H1 (cell line): ENCODE data around the gene UMODL1. TPM values are rescaled to one million over a fixed set of nuclear protein-coding genes. Genes with fewer than 3 reads are reported as not detected.
A peak's percentile ranks its signal among the peaks of the same experiment; 100 is the strongest.

Experiments used
- CTCF ChIA-PET: fragments of 300-600 bp; sonication (Branson Sonifier 250); formaldehyde crosslinking; loops from one replicate; lab custom pipeline; 2021; ENCODE audit not compliant: partially characterized antibody; lab: Charles Lee
- POLR2A ChIA-PET: fragments of 300-600 bp; sonication (Branson Sonifier 250); formaldehyde crosslinking; loops from one replicate; lab custom pipeline; 2021; ENCODE audit warnings: inconsistent platforms; ENCODE audit not compliant: partially characterized antibody; lab: Charles Lee
- DNase-seq, 2 experiments: peaks; one replicate each; pipeline versions ENCODE4 v3.0.0 to v3.0.0-alpha.2; 2010 to 2022; ENCODE audit warnings: low spot score in 2 of 2, low read depth in 1 of 2, mixed read lengths in 1 of 2
- FAIRE-seq: peaks from 2 replicates; lab custom pipeline; 2011; peaks lifted over from hg19 to GRCh38; lab: Jason Lieb, UNC
- H2AFZ ChIP-seq: 2 replicates; pipeline ENCODE4 v1.8.1; 2012; ENCODE audit warnings: low read length, inconsistent platforms
- H2AK5ac ChIP-seq: 2 replicates; pipeline ENCODE4 v1.6.1; 2013; ENCODE audit warnings: low read depth, low read length
- H2BK120ac ChIP-seq: replicated peaks from 2 replicates; pipeline ENCODE3; 2013; ENCODE audit warnings: low read depth, low read length, inconsistent platforms
- H2BK12ac ChIP-seq: 2 replicates; pipeline ENCODE4 v1.6.1; 2013; ENCODE audit warnings: low read depth, low read length
- H2BK15ac ChIP-seq: 2 replicates; pipeline ENCODE4 v1.6.1; 2013; ENCODE audit warnings: low read length
- H2BK20ac ChIP-seq: 2 replicates; pipeline ENCODE4 v1.6.1; 2013; ENCODE audit warnings: low read length
- H2BK5ac ChIP-seq: 2 replicates; pipeline ENCODE4 v1.6.1; 2013; ENCODE audit warnings: low read depth, low read length
- H3K14ac ChIP-seq: 2 replicates; pipeline ENCODE4 v1.6.1; 2013; ENCODE audit warnings: inconsistent platforms; ENCODE audit not compliant: insufficient read length
- H3K18ac ChIP-seq: 2 replicates; pipeline ENCODE4 v1.6.1; 2013; ENCODE audit warnings: low read length; ENCODE audit errors: extremely low read depth
- H3K23ac ChIP-seq: 2 replicates; pipeline ENCODE4 v1.6.1; 2013; ENCODE audit warnings: inconsistent platforms; ENCODE audit not compliant: insufficient read length
- H3K23me2 ChIP-seq: 2 replicates; pipeline ENCODE4 v1.6.1; 2013; ENCODE audit warnings: low read depth, low read length
- H3K27ac ChIP-seq: 2 replicates; pipeline ENCODE4 v1.6.1; 2011; ENCODE audit warnings: low read depth, low read length, inconsistent platforms
- H3K27me3 ChIP-seq, 4 experiments: replicated peaks in 1 of 4; 1 replicate in 1 of 4; 2 replicates in 3 of 4; pipeline versions ENCODE4 v1.6.1 to v1.8.1; 2011 to 2013; ENCODE audit warnings: low read length in 3 of 4, mild to moderate bottlenecking in 3 of 4, inconsistent platforms in 2 of 4, mixed read lengths in 2 of 4, moderate library complexity in 1 of 4; ENCODE audit not compliant: control insufficient read depth in 3 of 4, insufficient read depth in 3 of 4; ENCODE audit errors: extremely low read depth in 1 of 4
- H3K36me3 ChIP-seq, 4 experiments: 2 replicates each; pipeline versions ENCODE4 v1.6.1 to v1.8.1; 2011 to 2013; ENCODE audit warnings: mild to moderate bottlenecking in 4 of 4, low read length in 3 of 4, moderate library complexity in 2 of 4, control low read depth in 1 of 4, inconsistent platforms in 1 of 4; ENCODE audit not compliant: insufficient read depth in 4 of 4, control insufficient read depth in 2 of 4
- H3K4ac ChIP-seq: replicated peaks from 2 replicates; pipeline ENCODE3; 2013; ENCODE audit warnings: low read length, low read depth, mixed read lengths, inconsistent platforms; ENCODE audit not compliant: insufficient read length
- H3K4me1 ChIP-seq, 4 experiments: replicated peaks in 1 of 4; 1 replicate in 1 of 4; 2 replicates in 3 of 4; pipeline versions ENCODE4 v1.6.1 to v1.8.1; 2011 to 2013; ENCODE audit warnings: low read length in 3 of 4, inconsistent platforms in 2 of 4, mixed read lengths in 1 of 4; ENCODE audit not compliant: insufficient read depth in 4 of 4, control insufficient read depth in 3 of 4
- H3K4me2 ChIP-seq, 2 experiments: 2 replicates each; pipeline versions ENCODE4 v1.6.1 to v1.8.1; 2011 to 2013; ENCODE audit warnings: low read depth in 2 of 2, low read length in 2 of 2, control low read depth in 1 of 2, inconsistent platforms in 1 of 2, mild to moderate bottlenecking in 1 of 2; ENCODE audit not compliant: insufficient read depth in 1 of 2
- H3K4me3 ChIP-seq, 4 experiments: fragments of 200-600, 300-600 bp in 1 of 4; sonication (generic), shearing (Covaris generic), sonication (Bioruptor Twin) in 1 of 4; 2 replicates each; pipeline versions ENCODE4 v1.5.1 to v1.8.1; 2011 to 2016; ENCODE audit warnings: low read length in 4 of 4, low read depth in 3 of 4, control low read depth in 2 of 4, inconsistent platforms in 2 of 4, mild to moderate bottlenecking in 2 of 4, mixed read lengths in 1 of 4, moderate library complexity in 1 of 4; ENCODE audit not compliant: insufficient read depth in 2 of 4; ENCODE audit errors: extremely low read depth in 1 of 4
- H3K56ac ChIP-seq: replicated peaks from 2 replicates; pipeline ENCODE3; 2013; ENCODE audit warnings: low read depth, mild to moderate bottlenecking, mixed read lengths, low read length, inconsistent platforms; ENCODE audit not compliant: insufficient read length
- H3K79me1 ChIP-seq: 2 replicates; pipeline ENCODE4 v1.6.1; 2013; ENCODE audit warnings: low read depth, low read length, control low read depth
- H3K79me2 ChIP-seq, 2 experiments: 2 replicates each; pipeline versions ENCODE4 v1.6.1 to v1.8.1; 2012 to 2013; ENCODE audit warnings: low read length in 2 of 2, mild to moderate bottlenecking in 2 of 2, inconsistent platforms in 1 of 2; ENCODE audit not compliant: insufficient read depth in 2 of 2, control insufficient read depth in 1 of 2
- H3K9ac ChIP-seq, 4 experiments: replicated peaks in 1 of 4; 1 replicate in 1 of 4; 2 replicates in 3 of 4; pipeline versions ENCODE4 v1.6.1 to v1.8.1; 2011 to 2013; ENCODE audit warnings: low read depth in 3 of 4, low read length in 3 of 4, control low read depth in 2 of 4, mild to moderate bottlenecking in 2 of 4, moderate library complexity in 2 of 4, inconsistent platforms in 1 of 4; ENCODE audit errors: extremely low read depth in 1 of 4
- H3K9me3 ChIP-seq, 2 experiments: 2 replicates each; pipeline versions ENCODE4 v1.6.1 to v1.8.1; 2012 to 2013; ENCODE audit warnings: mild to moderate bottlenecking in 2 of 2, moderate library complexity in 2 of 2, control low read depth in 1 of 2, inconsistent platforms in 1 of 2, low read depth in 1 of 2, low read length in 1 of 2, mixed read lengths in 1 of 2; ENCODE audit not compliant: insufficient read depth in 2 of 2
- H4K20me1 ChIP-seq, 2 experiments: replicated peaks in 1 of 2; 2 replicates each; pipeline versions ENCODE3 to v1.8.1; 2011 to 2013; ENCODE audit warnings: inconsistent platforms in 2 of 2, low read length in 2 of 2, mild to moderate bottlenecking in 1 of 2; ENCODE audit not compliant: insufficient read depth in 2 of 2, control insufficient read depth in 1 of 2
- H4K5ac ChIP-seq: 2 replicates; pipeline ENCODE4 v1.6.1; 2013; ENCODE audit warnings: low read length, low read depth, mixed read lengths, inconsistent platforms; ENCODE audit not compliant: insufficient read length
- H4K8ac ChIP-seq: 2 replicates; pipeline ENCODE4 v1.8.0; 2013; ENCODE audit warnings: mild to moderate bottlenecking, moderate library complexity, low read length, inconsistent platforms; ENCODE audit not compliant: insufficient read depth; ENCODE audit errors: extremely low read depth
- H4K91ac ChIP-seq: replicated peaks from 2 replicates; pipeline ENCODE3; 2013; ENCODE audit warnings: low read length, mixed read lengths, inconsistent platforms; ENCODE audit not compliant: insufficient read length
- TBP ChIP-seq: IDR thresholded peaks from 2 replicates; pipeline ENCODE4 v1.6.1; 2011; ENCODE audit warnings: low read depth, low read length, improper control_type of control experiment
- WGBS, 2 experiments: shearing (Covaris generic) in 1 of 2; methylation state at CpG; one replicate each; pipeline versions ENCODE4 v1.1.6 to v1.1.7; 2013 to 2015; ENCODE audit warnings: low lambda C conversion rate in 2 of 2, mixed read lengths in 2 of 2, inconsistent platforms in 1 of 2, low coverage in 1 of 2, missing lambda C conversion rate in 1 of 2; ENCODE audit not compliant: insufficient replicate concordance in 2 of 2, insufficient coverage in 1 of 2, insufficient read length in 1 of 2; ENCODE audit errors: extremely low coverage in 1 of 2, missing lambda C conversion rate in 1 of 2; 5-methylcytosine and 5-hydroxymethylcytosine counted together
- polyA plus RNA-seq, 7 experiments: library from polyadenylated mRNA; depleted of rRNA in 3 of 7; stranded (reverse) in 5 of 7; unstranded in 2 of 7; fragments of >200 nt in 5 of 7; fragments of 200-250 nt in 2 of 7; gene quantifications; 1 replicate in 5 of 7; 2 replicates in 1 of 7; 4 replicates in 1 of 7; pipeline versions ENCODE4 v1.2.1 to v1.2.3, GENCODE V29; 2011 to 2013; ENCODE audit warnings: missing spikeins in 2 of 7, mixed read lengths in 2 of 7
- total RNA-seq: library from RNA; stranded (reverse); fragmentation: NEBNext Ultra II Directional; extraction: Animal tissue kit (Norgen Biotek cat#: 25700); gene quantifications from 2 replicates; pipeline ENCODE4 v1.2.1, GENCODE V29; 2021

UMODL1 gene
- total and polyA plus RNA-seq, 2 of the 8 experiments (the other 6 are each of a cell fraction or from before 2014, with no cell fraction given), result not detected

GRCh38 chr21:42122398-42122797 lies 51.3 kb downstream of the UMODL1 start:
- Histone ChIP-seq H2AFZ (no peak overlapping the region), H3K27me3 (no peaks in the 10 kb centered on the region; a peak in 2 of 7 replicates), H3K4me3 (no peak overlapping the region), H2BK15ac (0 out of 2 replicates have a peak overlapping the region, but pooled peaks have one; percentile 65), H3K36me3 (no peaks in the 10 kb centered on the region; a peak in 1 of 8 replicates), H3K79me2 (no peaks in the 10 kb centered on the region), H3K79me1 (no peaks in the 10 kb centered on the region), H3K27ac (no peak overlapping the region), H3K9me3 (no peaks in the 10 kb centered on the region), H2BK12ac (peak overlapping the region; percentile 84; the same call in 1 of the 2 replicates), H4K20me1 (peaks cover 0 to 6% of the 10 kb centered on the region in 2 experiments), H2BK20ac (no peak overlapping the region), H3K56ac (no peak overlapping the region), H3K18ac (no peak overlapping the region), H4K91ac (peak overlapping the region; percentile 23), H2AK5ac (peak overlapping the region; percentile 94; the same call in 1 of the 2 replicates), H3K23ac (no peak overlapping the region), H3K14ac (no peak overlapping the region), H2BK120ac (no peak overlapping the region), H3K4ac (no peak overlapping the region), H3K9ac (peak overlapping the region in 1 of 4 experiments; percentile 50; a peak in 2 of 7 replicates), H3K4me1 (peaks cover 0 to 6% (median 4%) of the 10 kb centered on the region in 4 experiments; a peak in 4 of 7 replicates), H3K23me2 (peaks cover 3% of the 10 kb centered on the region; the same call in 1 of the 2 replicates), H3K4me2 (no peak overlapping the region), H2BK5ac (0 out of 2 replicates have a peak overlapping the region, but pooled peaks have one; percentile 60), H4K8ac (no peak overlapping the region; the same call in 1 of the 2 replicates), H4K5ac (no peak overlapping the region)
- no peak for TF ChIP-seq TBP
- ChIA-PET POLR2A (no interaction called here), CTCF (interaction anchor here (1.1 to 3.5 kb wide), 4 partner anchors 10 to 134 kb away, joined by 3 to 22 read pairs (median 3); no protein-coding TSS in a partner anchor)
- WGBS, 2 experiments, result 88% methylated on average over 13 of the region's 13 CpGs; no CpG with 5 or more reads in 1 of the 2 experiments
- DNase-seq (no peak), FAIRE-seq (no peak)
